WTC11 (cell line): Measurements from ENCODE around the gene ELOB. TPM values are rescaled to one million over a fixed set of nuclear protein-coding genes. Genes with fewer than 3 reads are reported as not detected.

ENCODE experiments used
- ATF3 ChIP-seq: sonication (generic); formaldehyde crosslinking; conservative IDR thresholded peaks from 2 replicates; pipeline ENCODE4 v1.8.1; 2022; ENCODE audit warnings: mild to moderate bottlenecking, missing genetic modification reagents
- E2F1 ChIP-seq: sonication (generic); formaldehyde crosslinking; IDR thresholded peaks from 2 replicates; pipeline ENCODE4 v1.8.0; 2022; ENCODE audit warnings: mild to moderate bottlenecking, missing genetic modification reagents
- E2F5 ChIP-seq: sonication (generic); formaldehyde crosslinking; IDR thresholded peaks from 2 replicates; pipeline ENCODE4 v1.8.1; 2022; ENCODE audit warnings: mild to moderate bottlenecking, moderate library complexity, missing genetic modification reagents
- ELF4 ChIP-seq: sonication (generic); formaldehyde crosslinking; IDR thresholded peaks from 2 replicates; pipeline ENCODE4 v1.8.1; 2022; ENCODE audit warnings: low read depth, mild to moderate bottlenecking, moderate library complexity, missing genetic modification reagents
- ETV6 ChIP-seq: sonication (generic); formaldehyde crosslinking; IDR thresholded peaks from 2 replicates; pipeline ENCODE4 v1.8.1; 2022; ENCODE audit warnings: mild to moderate bottlenecking, missing genetic modification reagents
- HMGA2 ChIP-seq: fragments of 250-450 bp; sonication (Bioruptor Pico); IDR thresholded peaks from 2 replicates; pipeline ENCODE4 v1.4.0; 2021; ENCODE audit warnings: mild to moderate bottlenecking, moderate library complexity
- HMGXB4 ChIP-seq: sonication (generic); formaldehyde crosslinking; IDR thresholded peaks from 2 replicates; pipeline ENCODE4 v1.8.1; 2023; ENCODE audit warnings: mild to moderate bottlenecking, moderate library complexity, missing genetic modification reagents
- IRF2 ChIP-seq: sonication (generic); formaldehyde crosslinking; IDR thresholded peaks from 2 replicates; pipeline ENCODE4 v1.8.0; 2022; ENCODE audit warnings: low read depth, missing genetic modification reagents, borderline replicate concordance
- JUN ChIP-seq: sonication (generic); formaldehyde crosslinking; IDR thresholded peaks from 2 replicates; pipeline ENCODE4 v1.8.0; 2023; ENCODE audit warnings: mild to moderate bottlenecking, missing genetic modification reagents
- MLX ChIP-seq: sonication (generic); formaldehyde crosslinking; IDR thresholded peaks from 2 replicates; pipeline ENCODE4 v1.8.1; 2023; ENCODE audit warnings: mild to moderate bottlenecking, missing genetic modification reagents, moderate library complexity
- NFE2L1 ChIP-seq: sonication (generic); formaldehyde crosslinking; IDR thresholded peaks from 2 replicates; pipeline ENCODE4 v1.8.1; 2023; ENCODE audit warnings: missing genetic modification reagents
- NFYB ChIP-seq: sonication (generic); formaldehyde crosslinking; conservative IDR thresholded peaks from 2 replicates; pipeline ENCODE4 v1.8.0; 2022; ENCODE audit warnings: low read depth, missing genetic modification reagents
- PREB ChIP-seq: sonication (generic); formaldehyde crosslinking; IDR thresholded peaks from 2 replicates; pipeline ENCODE4 v1.8.1; 2022; ENCODE audit warnings: mild to moderate bottlenecking, missing genetic modification reagents, moderate library complexity, borderline replicate concordance
- SOX15 ChIP-seq: fragments of 250-450 bp; sonication (Bioruptor Pico); IDR thresholded peaks from 2 replicates; pipeline ENCODE4 v1.9.0; 2021; ENCODE audit warnings: mild to moderate bottlenecking
- SP1 ChIP-seq: sonication (generic); formaldehyde crosslinking; conservative IDR thresholded peaks from 2 replicates; pipeline ENCODE4 v1.8.1; 2022; ENCODE audit warnings: missing genetic modification reagents
- TP53 ChIP-seq: sonication (generic); formaldehyde crosslinking; IDR thresholded peaks from 2 replicates; pipeline ENCODE4 v1.8.1; 2023; ENCODE audit warnings: mild to moderate bottlenecking, missing genetic modification reagents
- USF2 ChIP-seq: sonication (generic); formaldehyde crosslinking; IDR thresholded peaks from 2 replicates; pipeline ENCODE4 v1.8.1; 2023; ENCODE audit warnings: mild to moderate bottlenecking, missing genetic modification reagents, moderate library complexity
- ZBTB43 ChIP-seq: sonication (generic); formaldehyde crosslinking; IDR thresholded peaks from 2 replicates; pipeline ENCODE4 v1.8.1; 2023; ENCODE audit warnings: mild to moderate bottlenecking, missing genetic modification reagents
- ZNF121 ChIP-seq: sonication (generic); formaldehyde crosslinking; IDR thresholded peaks from 2 replicates; pipeline ENCODE4 v1.8.0; 2023; ENCODE audit warnings: missing genetic modification reagents
- ZNF219 ChIP-seq: sonication (generic); formaldehyde crosslinking; IDR thresholded peaks from 2 replicates; pipeline ENCODE4 v1.8.0; 2023; ENCODE audit warnings: missing genetic modification reagents, mild to moderate bottlenecking, borderline replicate concordance
- ZNF232 ChIP-seq: sonication (generic); formaldehyde crosslinking; IDR thresholded peaks from 2 replicates; pipeline ENCODE4 v1.8.0; 2022; ENCODE audit warnings: mild to moderate bottlenecking, missing genetic modification reagents
- ZNF281 ChIP-seq: sonication (generic); formaldehyde crosslinking; IDR thresholded peaks from 2 replicates; pipeline ENCODE4 v1.8.0; 2023; ENCODE audit warnings: mild to moderate bottlenecking, missing genetic modification reagents
- ZNF396 ChIP-seq: fragments of 250-450 bp; sonication (Bioruptor Pico); IDR thresholded peaks from 2 replicates; pipeline ENCODE4 v1.8.0; 2021; ENCODE audit warnings: mild to moderate bottlenecking, moderate library complexity, borderline replicate concordance
- ZNF416 ChIP-seq: fragments of 250-450 bp; sonication (Bioruptor Pico); IDR thresholded peaks from 2 replicates; pipeline ENCODE4 v1.9.0; 2021; ENCODE audit warnings: mild to moderate bottlenecking, inconsistent platforms
- ZNF512 ChIP-seq: sonication (generic); formaldehyde crosslinking; IDR thresholded peaks from 2 replicates; pipeline ENCODE4 v1.8.1; 2022; ENCODE audit warnings: missing genetic modification reagents, borderline replicate concordance
- total RNA-seq: library from RNA; stranded (reverse); gene quantifications from 3 replicates; pipeline ENCODE4 v1.2.3, GENCODE V29; 2021

ELOB gene
- total RNA-seq, 1 experiment from 2014 or later = 252 TPM

- TF ChIP-seq HMGXB4 (CRISPR knock-in tag) (peak; percentile 71; the same call in 1 of the 2 replicates), NFE2L1 (CRISPR knock-in tag) (peak; percentile 52; the same call in 1 of the 2 replicates), USF2 (CRISPR knock-in tag) (peak; percentile 40; the same call in 1 of the 2 replicates), JUN (CRISPR knock-in tag) (peak; percentile 69; the same call in 1 of the 2 replicates), ATF3 (CRISPR knock-in tag) (no peak), SOX15 (no peak), ZNF281 (0 out of 2 replicates have a peak, but pooled peaks have one; percentile 42), E2F1 (CRISPR knock-in tag) (peak; percentile 72; the same call in 1 of the 2 replicates), ZNF232 (CRISPR knock-in tag) (0 out of 2 replicates have a peak, but pooled peaks have one; percentile 15), PREB (CRISPR knock-in tag) (0 out of 2 replicates have a peak, but pooled peaks have one; percentile 49), SP1 (CRISPR knock-in tag) (peak; percentile 61; the same call in 1 of the 2 replicates), ZNF512 (CRISPR knock-in tag) (no peak), ZNF219 (no peak), ZNF396 (CRISPR knock-in tag) (no peak), ELF4 (CRISPR knock-in tag) (peak; percentile 43; the same call in 1 of the 2 replicates), HMGA2 (CRISPR knock-in tag) (peak; percentile 14; the same call in 1 of the 2 replicates), E2F5 (CRISPR knock-in tag) (peak; percentile 56; the same call in 1 of the 2 replicates), ZNF121 (CRISPR knock-in tag) (no peak), ZNF416 (CRISPR knock-in tag) (peak; percentile 30; the same call in 1 of the 2 replicates), TP53 (CRISPR knock-in tag) (peak; percentile 56; the same call in 1 of the 2 replicates), MLX (CRISPR knock-in tag) (0 out of 2 replicates have a peak, but pooled peaks have one; percentile 10), NFYB (CRISPR knock-in tag) (peak; percentile 35; the same call in 1 of the 2 replicates), IRF2 (CRISPR knock-in tag) (no peak), ETV6 (CRISPR knock-in tag) (peak; percentile 68), ZBTB43 (CRISPR knock-in tag) (peak; percentile 55; the same call in 1 of the 2 replicates)
These were observed 24.8 kb downstream of the ELOB start, which contains the start of gene SRRM2 (continued) for GRCh38 chr16:2752035-2752849.
